ENCODE results near the gene RDM1. TPM values are rescaled to one million over a fixed set of nuclear protein-coding genes. Genes with fewer than 3 reads are reported as not detected.
A peak's percentile ranks its signal among the peaks of the same experiment; 100 is the strongest.

Gene RDM1
- total RNA-seq, 2 donors from 2014 or later = not detected

GRCh38 chr17:35972535-35972934 is 42.0 kb upstream of the RDM1 start:
- no peak for TF ChIP-seq CTCF (IDR thresholded peaks at IDR 0.05)
- H3K4me1 ChIP-seq = peaks cover 0 to 8% of the 10 kb centered on the region in 2 donors

GRCh38 chr17:35972066-35972465 is 41.5 kb upstream of the RDM1 start:
- DNase-seq (ENCODE audit: low spot score) = no peak
- no peak overlapping the region for H3K27ac ChIP-seq
- TF ChIP-seq CTCF (IDR thresholded peaks at IDR 0.05) = no peak

More at GRCh38 chr17:35972535-35972934, 42.0 kb upstream of the RDM1 start:
- no peaks in the 10 kb centered on the region for H3K36me3 ChIP-seq
- no peak for DNase-seq (ENCODE audit: low spot score)
- no peak overlapping the region for H3K4me3 ChIP-seq
- no peaks in the 10 kb centered on the region for H3K27me3 ChIP-seq
- H3K27ac ChIP-seq = no peak overlapping the region
- no peaks in the 10 kb centered on the region for H3K9me3 ChIP-seq

GRCh38 chr17:35969558-35970380 is 39.2 kb upstream of the RDM1 start:
- H3K36me3 ChIP-seq = no peaks in the 10 kb centered on the region
- H3K27ac ChIP-seq = no peak overlapping the region
- H3K9me3 ChIP-seq = no peaks in the 10 kb centered on the region
- no peak overlapping the region for H3K4me3 ChIP-seq
- no peaks in the 10 kb centered on the region for H3K27me3 ChIP-seq
- peaks cover 0 to 8% of the 10 kb centered on the region in 2 donors for H3K4me1 ChIP-seq
- peak; percentile 91 for DNase-seq (ENCODE audit: low spot score)
- TF ChIP-seq CTCF (IDR thresholded peaks at IDR 0.05) = peak; percentile 81 to 93

More at GRCh38 chr17:35972066-35972465, 41.5 kb upstream of the RDM1 start:
- H3K27me3 ChIP-seq = no peaks in the 10 kb centered on the region
- H3K4me1 ChIP-seq = peaks cover 0 to 8% of the 10 kb centered on the region in 2 donors
- no peaks in the 10 kb centered on the region for H3K36me3 ChIP-seq
- no peaks in the 10 kb centered on the region for H3K9me3 ChIP-seq
- no peak overlapping the region for H3K4me3 ChIP-seq

GRCh38 chr17:35968520-35969054 is 38.0 kb upstream of the RDM1 start:
- H3K4me1 ChIP-seq = peaks cover 0 to 4% of the 10 kb centered on the region in 2 donors
- no peaks in the 10 kb centered on the region for H3K9me3 ChIP-seq
- peak; percentile 7 for DNase-seq (ENCODE audit: low spot score)
- no peak overlapping the region for H3K27ac ChIP-seq
- H3K27me3 ChIP-seq = no peaks in the 10 kb centered on the region
- H3K4me3 ChIP-seq = no peak overlapping the region
- TF ChIP-seq CTCF (IDR thresholded peaks at IDR 0.05) = no peak
- H3K36me3 ChIP-seq = no peaks in the 10 kb centered on the region

- Histone ChIP-seq H3K36me3 (no peaks in the 10 kb centered on the region), H3K9me3 (no peaks in the 10 kb centered on the region), H3K27me3 (no peaks in the 10 kb centered on the region), H3K4me1 (no peaks in the 10 kb centered on the region), H3K27ac (no peak overlapping the region), H3K4me3 (no peak overlapping the region)
- DNase-seq (ENCODE audit: low spot score) = peak; percentile 26
- no peak for TF ChIP-seq CTCF (IDR thresholded peaks at IDR 0.05)
Measured at GRCh38 chr17:35965272-35965671, 34.7 kb upstream of the RDM1 start.
